Endothelial cell of umbilical vein (primary cell): Measurements from ENCODE around the gene CCDC82. TPM values are rescaled to one million over a fixed set of nuclear protein-coding genes. Genes with fewer than 3 reads are reported as not detected.

Experiments
- BruUV-seq: library from RNA; stranded (reverse); fragments of 400-500 nt; replicated peaks from 2 replicates; lab custom pipeline; 2021; lab: Mats Ljungman, UMichigan
- CTCF ChIA-PET: fragments of 300-600, 350-600 bp; sonication (Branson Sonifier 250); formaldehyde crosslinking; loops from one replicate; lab custom pipeline; 2021; ENCODE audit warnings: antibody characterized with exemption, inconsistent platforms; lab: Charles Lee
- POLR2A ChIA-PET: fragments of 300-600, 350-600 bp; sonication (Branson Sonifier 250); formaldehyde crosslinking; loops from one replicate; lab custom pipeline; 2021; ENCODE audit warnings: antibody characterized with exemption, inconsistent platforms; lab: Charles Lee
- DNase-seq: peaks from one replicate; pipeline ENCODE4 v3.0.0-alpha.2; 2011; ENCODE audit warnings: low read depth, low spot score
- FAIRE-seq: peaks from 2 replicates; lab custom pipeline; 2011; peaks lifted over from hg19 to GRCh38; lab: Jason Lieb, UNC
- H2AFZ ChIP-seq: 2 replicates; pipeline ENCODE4 v1.6.0; 2012; ENCODE audit warnings: low read depth, low read length, control low read depth, inconsistent platforms
- H3K27ac ChIP-seq: 2 replicates; pipeline ENCODE4 v1.5.1; 2011; ENCODE audit warnings: low read depth, mild to moderate bottlenecking, control low read depth, low read length, moderate library complexity; ENCODE audit not compliant: insufficient read depth
- H3K27me3 ChIP-seq, 2 experiments: 2 replicates each; pipeline versions ENCODE4 v1.6.0 to v1.6.1; 2011; ENCODE audit warnings: low read length in 2 of 2, mixed read lengths in 1 of 2; ENCODE audit not compliant: control insufficient read depth in 2 of 2, insufficient read depth in 2 of 2
- H3K36me3 ChIP-seq, 2 experiments: 2 replicates in 1 of 2; 3 replicates in 1 of 2; pipeline ENCODE4 v1.5.1; 2011; ENCODE audit warnings: low read length in 2 of 2, mild to moderate bottlenecking in 1 of 2, moderate library complexity in 1 of 2; ENCODE audit not compliant: control insufficient read depth in 2 of 2, insufficient read depth in 2 of 2; ENCODE audit errors: extremely low read depth in 1 of 2
- H3K4me1 ChIP-seq: 3 replicates; pipeline ENCODE4 v1.5.1; 2011; ENCODE audit warnings: mild to moderate bottlenecking, low read length; ENCODE audit not compliant: control insufficient read depth, insufficient read depth; ENCODE audit errors: extremely low read depth
- H3K4me2 ChIP-seq: 2 replicates; pipeline ENCODE4 v1.6.1; 2011; ENCODE audit warnings: low read length, control low read depth, mixed read lengths; ENCODE audit not compliant: insufficient read depth
- H3K4me3 ChIP-seq, 3 experiments: fragments of 200-600 bp in 1 of 3; sonication (generic), shearing (Covaris generic) in 1 of 3; replicated peaks in 1 of 3; 2 replicates each; pipeline ENCODE4 v1.5.1; 2011 to 2016; ENCODE audit warnings: control low read depth in 3 of 3, low read length in 3 of 3, mild to moderate bottlenecking in 2 of 3, inconsistent platforms in 1 of 3, low read depth in 1 of 3, moderate library complexity in 1 of 3; ENCODE audit not compliant: insufficient read depth in 1 of 3
- H3K79me2 ChIP-seq: 2 replicates; pipeline ENCODE4 v1.6.0; 2012; ENCODE audit warnings: low read length, inconsistent platforms; ENCODE audit not compliant: control insufficient read depth, insufficient read depth
- H3K9ac ChIP-seq: replicated peaks from 2 replicates; pipeline ENCODE3; 2011; ENCODE audit warnings: low read length, control low read depth; ENCODE audit not compliant: insufficient read depth; ENCODE audit errors: extremely low read depth
- H3K9me1 ChIP-seq: replicated peaks from 3 replicates; pipeline ENCODE4 v1.6.0; 2011; ENCODE audit warnings: mild to moderate bottlenecking, low read length; ENCODE audit not compliant: control insufficient read depth, insufficient read depth; ENCODE audit errors: extremely low read depth
- H3K9me3 ChIP-seq: replicated peaks from 2 replicates; pipeline ENCODE4 v1.5.1; 2012; ENCODE audit warnings: low read length, inconsistent platforms; ENCODE audit not compliant: control insufficient read depth, insufficient read depth
- H4K20me1 ChIP-seq: replicated peaks from 2 replicates; pipeline ENCODE3; 2011; ENCODE audit warnings: mild to moderate bottlenecking, low read length; ENCODE audit not compliant: control insufficient read depth, insufficient read depth; ENCODE audit errors: extremely low read depth
- EZH2 ChIP-seq: IDR thresholded peaks from 2 replicates; pipeline ENCODE4 v1.6.1; 2012; ENCODE audit warnings: borderline replicate concordance, low read depth, mild to moderate bottlenecking, moderate library complexity, low read length, inconsistent platforms; ENCODE audit not compliant: severe bottlenecking
- FOS ChIP-seq: IDR thresholded peaks from 2 replicates; pipeline ENCODE4 v1.6.1; 2011; ENCODE audit warnings: mild to moderate bottlenecking, low read length, moderate library complexity, borderline replicate concordance; ENCODE audit not compliant: insufficient read depth
- GATA2 ChIP-seq: IDR thresholded peaks from 2 replicates; pipeline ENCODE4 v1.7.0; 2011; ENCODE audit warnings: low read depth, mild to moderate bottlenecking, moderate library complexity, mixed read lengths, low read length; ENCODE audit not compliant: insufficient read length, insufficient read depth
- JUN ChIP-seq: IDR thresholded peaks from 2 replicates; pipeline ENCODE4 v1.6.1; 2011; ENCODE audit warnings: borderline replicate concordance, low read depth; ENCODE audit not compliant: insufficient read length, insufficient read depth
- MAX ChIP-seq: IDR thresholded peaks from 2 replicates; pipeline ENCODE4 v1.6.1; 2011; ENCODE audit not compliant: insufficient read depth, insufficient read length
- MYC ChIP-seq: IDR thresholded peaks from one replicate; pipeline ENCODE4 v1.6.1; 2011; ENCODE audit warnings: mild to moderate bottlenecking, low read depth, low read length
- POLR2A ChIP-seq: IDR thresholded peaks from 2 replicates; pipeline ENCODE4 v1.6.1; 2012; ENCODE audit warnings: low read depth, mild to moderate bottlenecking, control low read depth, low read length
- POLR2AphosphoS5 ChIP-seq: IDR thresholded peaks from 2 replicates; pipeline ENCODE4 v1.6.1; 2012; ENCODE audit warnings: low read depth, mild to moderate bottlenecking, control low read depth, low read length, moderate library complexity; ENCODE audit not compliant: insufficient read depth
- dilution Hi-C: fragments of 300-500 bp; cut with MboI; formaldehyde crosslinking; loops from one replicate; pipeline ENCODE4 v1.15.0; 2019; ENCODE audit warnings: low sequenced_read_pairs; ENCODE audit not compliant: extremely low pct_ligation_motif_present
- intact Hi-C: fragments of 100-400 bp; cut with micrococcal nuclease; formaldehyde crosslinking; loops from one replicate; pipeline ENCODE4 v1.10.0; 2022
- polyA plus RNA-seq, 4 experiments: library from polyadenylated mRNA; depleted of rRNA in 3 of 4; stranded (reverse) in 3 of 4; unstranded in 1 of 4; fragments of >200 nt; gene quantifications; 2 replicates each; pipeline versions ENCODE4 v1.2.1 to v1.2.3, GENCODE V29; 2011 to 2012; ENCODE audit warnings: missing spikeins in 1 of 4
- total RNA-seq: library from RNA; stranded (reverse); gene quantifications from 2 replicates; pipeline ENCODE4 v1.2.3, GENCODE V29; 2021
- TF ChIP-seq, protein P1 (sequence below), 2 donors: IDR thresholded peaks; 1 replicate in 1 of 2; 2 replicates in 1 of 2; pipeline ENCODE4 v1.5.1; 2011; ENCODE audit warnings: low read length in 2 of 2, mild to moderate bottlenecking in 2 of 2, moderate library complexity in 2 of 2, control low read depth in 1 of 2, inconsistent platforms in 1 of 2, low read depth in 1 of 2; ENCODE audit not compliant: insufficient read depth in 1 of 2; ENCODE audit errors: extremely low read depth in 1 of 2

CCDC82 gene
- total and polyA plus RNA-seq, 2 donors (not counting 3 experiments of a cell fraction or from before 2014, with no cell fraction given) = 8.1 to 33.4 TPM

GRCh38 chr11:96303980-96304379 is 85.7 kb downstream of the CCDC82 start:
- H3K4me2 ChIP-seq = peak overlapping the region; percentile 80

More at GRCh38 chr11:96303980-96304379, 85.7 kb downstream of the CCDC82 start:
- H3K9me1 ChIP-seq = no peaks in the 10 kb centered on the region
- peaks cover 52% of the 10 kb centered on the region for H3K4me1 ChIP-seq
- H3K9ac ChIP-seq = peak overlapping the region; percentile 45
- no peak overlapping the region for H2AFZ ChIP-seq
- H3K36me3 ChIP-seq = no peaks in the 10 kb centered on the region
- ChIA-PET POLR2A (no interaction called here), CTCF (interaction anchor here (0.8 to 1.0 kb wide), 2 partner anchors 39 to 61 kb away, joined by 3 to 4 read pairs; partner anchors contain the start of gene MAML2)
- no peak for FAIRE-seq
- no TSS peak for BruUV-seq
- TF ChIP-seq, protein P1, sequence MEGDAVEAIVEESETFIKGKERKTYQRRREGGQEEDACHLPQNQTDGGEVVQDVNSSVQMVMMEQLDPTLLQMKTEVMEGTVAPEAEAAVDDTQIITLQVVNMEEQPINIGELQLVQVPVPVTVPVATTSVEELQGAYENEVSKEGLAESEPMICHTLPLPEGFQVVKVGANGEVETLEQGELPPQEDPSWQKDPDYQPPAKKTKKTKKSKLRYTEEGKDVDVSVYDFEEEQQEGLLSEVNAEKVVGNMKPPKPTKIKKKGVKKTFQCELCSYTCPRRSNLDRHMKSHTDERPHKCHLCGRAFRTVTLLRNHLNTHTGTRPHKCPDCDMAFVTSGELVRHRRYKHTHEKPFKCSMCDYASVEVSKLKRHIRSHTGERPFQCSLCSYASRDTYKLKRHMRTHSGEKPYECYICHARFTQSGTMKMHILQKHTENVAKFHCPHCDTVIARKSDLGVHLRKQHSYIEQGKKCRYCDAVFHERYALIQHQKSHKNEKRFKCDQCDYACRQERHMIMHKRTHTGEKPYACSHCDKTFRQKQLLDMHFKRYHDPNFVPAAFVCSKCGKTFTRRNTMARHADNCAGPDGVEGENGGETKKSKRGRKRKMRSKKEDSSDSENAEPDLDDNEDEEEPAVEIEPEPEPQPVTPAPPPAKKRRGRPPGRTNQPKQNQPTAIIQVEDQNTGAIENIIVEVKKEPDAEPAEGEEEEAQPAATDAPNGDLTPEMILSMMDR (IDR thresholded peaks at IDR 0.05; ENCODE audit: extremely low read depth in 1 of 2, insufficient read depth in 1 of 2, low read depth in 1 of 2, low read length in 2 of 2) = no peak
- TF ChIP-seq POLR2A (no peak), POLR2AphosphoS5 (no peak), GATA2 (no peak), JUN (no peak), MAX (no peak), EZH2 (no peak), MYC (no peak), FOS (no peak)
- intact Hi-C loops = no loop called here
- no peaks in the 10 kb centered on the region for H3K27me3 ChIP-seq
- DNase-seq = peak; percentile 23
- H4K20me1 ChIP-seq = no peaks in the 10 kb centered on the region
- no peak overlapping the region for H3K4me3 ChIP-seq
- H3K27ac ChIP-seq = peak overlapping the region; percentile 83
- H3K79me2 ChIP-seq = peaks cover 12% of the 10 kb centered on the region
- dilution Hi-C loops = no loop called here
- H3K9me3 ChIP-seq = no peaks in the 10 kb centered on the region
